ENCODE data around the gene EGF.
A peak's percentile ranks its signal among the peaks of the same experiment; 100 is the strongest.

Gene EGF

DNA sequence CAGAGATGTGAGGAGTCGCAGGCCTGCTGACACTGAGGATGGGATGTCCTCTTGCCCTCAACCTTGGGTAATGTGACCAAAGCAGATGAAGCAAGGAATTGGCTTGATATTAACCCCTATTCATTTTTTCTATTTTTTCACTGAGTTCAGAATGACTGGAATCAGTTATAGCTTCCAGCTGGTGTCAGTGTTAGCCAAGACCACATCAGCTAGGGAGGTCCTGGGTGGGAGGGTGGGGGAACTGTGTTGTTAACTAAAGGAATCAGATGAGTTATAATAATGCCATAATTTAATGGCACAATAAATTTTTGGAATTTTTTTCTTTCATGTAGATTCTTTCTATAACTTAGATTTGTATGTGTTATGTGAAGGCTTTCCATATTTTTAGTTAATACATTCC lies 91.9 kb downstream of the EGF start:
- DNase-seq (ENCODE audit: low spot score in 2 of 2) (no peak), ATAC-seq (ENCODE audit: low read depth) (no peak)
- no peaks in the 10 kb centered on the region for H3K4me1 Mint-ChIP-seq
- no peaks in the 10 kb centered on the region for H3K36me3 Mint-ChIP-seq
- H3K27ac Mint-ChIP-seq = no peak overlapping the region
- H3K9me3 Mint-ChIP-seq = no peaks in the 10 kb centered on the region
- H3K27me3 Mint-ChIP-seq = peaks cover 11% of the 10 kb centered on the region
- no peak overlapping the region for H3K4me3 Mint-ChIP-seq

DNA sequence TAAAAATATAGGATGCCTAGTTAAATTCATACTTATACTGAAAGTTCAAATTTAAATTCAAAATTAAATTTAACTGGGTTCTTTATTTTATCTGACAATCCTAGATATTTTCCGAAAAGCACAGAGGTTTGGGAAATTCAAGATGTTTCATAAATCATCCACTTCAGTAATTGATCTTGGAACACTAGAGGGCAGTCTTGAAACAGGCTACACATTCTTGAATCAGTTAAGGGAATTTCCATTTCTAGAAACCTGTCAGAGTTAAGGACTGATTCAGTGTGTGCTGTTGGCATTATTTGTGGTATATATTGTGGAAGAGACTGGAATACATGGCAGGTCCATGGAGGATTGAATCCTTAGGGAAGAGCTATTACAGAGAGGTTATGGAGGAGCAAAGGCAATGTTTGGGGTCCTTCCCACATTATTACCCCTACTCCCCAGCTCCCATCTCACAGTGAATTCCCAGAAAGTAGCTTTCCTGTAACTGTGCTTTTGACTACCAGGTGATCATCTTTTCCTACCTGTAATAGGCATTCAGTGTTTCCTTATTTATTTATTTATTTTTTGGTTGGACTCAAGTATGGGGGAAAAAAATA lies 92.9 kb downstream of the EGF start:
- no peaks in the 10 kb centered on the region for H3K36me3 Mint-ChIP-seq
- no peak overlapping the region for H3K4me3 Mint-ChIP-seq
- no peaks in the 10 kb centered on the region for H3K9me3 Mint-ChIP-seq
- DNase-seq (ENCODE audit: low spot score in 2 of 2) (peak in 1 of 2 donors; percentile 35), ATAC-seq (ENCODE audit: low read depth) (peak; percentile 70)
- H3K4me1 Mint-ChIP-seq = no peaks in the 10 kb centered on the region
- H3K27me3 Mint-ChIP-seq = peaks cover 10% of the 10 kb centered on the region
- no peak overlapping the region for H3K27ac Mint-ChIP-seq

DNA sequence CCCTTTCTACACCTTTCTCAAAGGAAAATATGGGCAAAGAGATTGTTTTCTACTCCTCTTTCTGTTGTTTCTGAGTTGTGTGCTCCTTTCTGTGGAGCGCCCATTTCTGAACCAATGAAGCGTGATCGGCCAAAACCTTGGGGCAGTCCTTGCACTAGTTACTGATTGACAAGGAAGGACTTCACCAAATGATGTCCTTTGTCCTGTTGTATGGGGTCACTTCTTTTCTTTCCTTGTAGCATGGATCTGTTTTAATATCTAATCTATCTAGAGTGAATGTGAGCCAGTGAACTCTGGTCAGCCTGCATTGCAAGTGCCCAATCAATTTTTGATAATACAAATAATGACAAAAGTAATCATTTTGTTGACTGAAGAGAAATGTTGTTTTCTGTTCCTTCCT lies 94.5 kb downstream of the EGF start:
- Mint-ChIP-seq H3K9me3 (no peaks in the 10 kb centered on the region), H3K27ac (no peak overlapping the region), H3K36me3 (no peaks in the 10 kb centered on the region), H3K27me3 (peaks cover 9% of the 10 kb centered on the region), H3K4me1 (no peaks in the 10 kb centered on the region), H3K4me3 (no peak overlapping the region)
- ATAC-seq (ENCODE audit: low read depth) = no peak
- DNase-seq (ENCODE audit: low spot score in 2 of 2) = no peak

DNA sequence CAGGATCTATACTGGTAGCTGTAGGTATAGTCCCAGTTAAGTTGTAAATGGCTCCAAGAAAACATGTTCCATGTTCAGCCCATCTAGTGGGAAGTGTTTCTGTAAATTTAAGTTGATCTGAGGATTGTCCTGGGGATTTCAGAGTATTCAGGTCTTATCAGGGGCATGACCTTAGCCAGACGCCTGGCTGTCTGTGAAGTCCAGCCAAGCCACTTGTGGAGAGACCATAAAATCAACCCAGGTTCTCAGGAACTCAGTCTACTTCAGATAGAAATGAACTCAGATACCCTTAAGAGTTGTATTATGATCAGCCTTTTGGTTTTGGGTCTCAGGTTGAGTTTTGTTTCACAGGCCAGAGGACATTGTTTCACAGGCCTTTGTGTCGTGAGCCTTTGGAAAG lies 95.9 kb downstream of the EGF start:
- Mint-ChIP-seq H3K27ac (no peak overlapping the region), H3K4me1 (no peaks in the 10 kb centered on the region), H3K36me3 (no peaks in the 10 kb centered on the region), H3K4me3 (no peak overlapping the region), H3K9me3 (no peaks in the 10 kb centered on the region), H3K27me3 (peaks cover 6% of the 10 kb centered on the region)
- ATAC-seq (ENCODE audit: low read depth) (no peak), DNase-seq (ENCODE audit: low spot score in 2 of 2) (no peak)

DNA sequence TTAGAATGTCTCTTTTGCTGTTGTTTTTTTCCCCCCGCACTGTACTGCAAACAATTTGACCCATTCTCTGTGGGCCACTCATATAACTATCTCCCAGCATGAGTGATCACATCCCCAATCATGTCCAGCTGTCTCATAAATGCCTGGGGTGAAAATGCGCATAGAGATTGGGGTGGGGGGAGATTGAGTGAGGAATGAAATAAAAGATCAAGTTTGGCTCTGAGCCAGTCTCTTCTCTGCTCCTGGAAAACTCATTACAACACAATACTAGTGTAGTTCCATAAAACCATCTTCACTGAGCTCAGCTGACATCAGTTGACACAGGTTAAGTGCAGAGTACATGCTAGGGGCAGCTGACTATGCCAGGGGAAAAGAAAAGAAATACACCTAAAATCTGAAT lies 96.9 kb downstream of the EGF start:
- Mint-ChIP-seq H3K36me3 (no peaks in the 10 kb centered on the region), H3K9me3 (no peaks in the 10 kb centered on the region), H3K27ac (no peak overlapping the region), H3K4me3 (no peak overlapping the region), H3K4me1 (no peaks in the 10 kb centered on the region), H3K27me3 (peaks cover 11% of the 10 kb centered on the region)
- no peak for DNase-seq (ENCODE audit: low spot score in 2 of 2)
- no peak for ATAC-seq (ENCODE audit: low read depth)

DNA sequence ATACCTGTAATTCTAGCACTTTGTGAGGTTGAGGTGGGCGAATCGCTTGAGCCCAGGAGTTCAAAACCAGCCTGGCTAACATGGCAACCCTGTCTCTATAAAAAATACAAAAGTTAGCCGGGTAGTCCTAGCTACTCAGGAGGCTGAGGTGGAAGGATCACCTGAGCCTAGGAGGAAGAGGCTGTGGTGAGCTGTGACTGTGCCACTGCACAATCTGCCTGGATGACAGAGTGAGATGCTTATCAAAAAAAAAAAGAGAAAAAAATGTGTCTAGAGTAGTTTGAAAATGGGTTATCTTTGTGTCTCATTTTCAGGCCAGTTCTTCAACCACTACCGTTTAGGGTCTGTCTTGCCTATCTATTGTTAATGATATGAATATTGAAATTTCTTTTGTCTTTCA lies 98.1 kb downstream of the EGF start:
- H3K4me3 Mint-ChIP-seq = no peak overlapping the region
- ATAC-seq (ENCODE audit: low read depth) (no peak), DNase-seq (ENCODE audit: low spot score in 2 of 2) (no peak)
- peaks cover 9% of the 10 kb centered on the region for H3K27me3 Mint-ChIP-seq
- H3K27ac Mint-ChIP-seq = no peak overlapping the region
- H3K4me1 Mint-ChIP-seq = no peaks in the 10 kb centered on the region
- no peaks in the 10 kb centered on the region for H3K9me3 Mint-ChIP-seq
- H3K36me3 Mint-ChIP-seq = no peaks in the 10 kb centered on the region

DNA sequence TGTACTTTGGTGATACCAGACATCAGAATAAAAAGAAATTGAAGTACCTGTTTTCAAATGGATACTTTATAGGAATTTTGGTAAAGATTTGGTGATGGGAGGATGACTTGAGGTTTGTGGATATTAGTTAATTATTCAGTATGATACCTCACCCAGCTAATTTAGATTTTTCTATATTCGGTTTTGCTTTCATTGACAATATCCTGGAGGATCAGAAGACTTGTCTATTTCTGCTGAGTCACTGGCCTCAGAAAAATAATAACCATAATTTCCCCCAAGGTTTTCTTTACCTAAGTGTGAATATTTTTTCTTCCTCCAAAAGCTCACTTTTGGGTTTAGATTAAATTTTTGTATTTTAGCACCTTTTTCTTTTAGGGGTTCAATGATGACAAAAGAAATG lies 100.2 kb downstream of the EGF start:
- ATAC-seq (ENCODE audit: low read depth) (no peak), DNase-seq (ENCODE audit: low spot score in 2 of 2) (no peak)
- Mint-ChIP-seq H3K4me1 (no peaks in the 10 kb centered on the region), H3K36me3 (no peaks in the 10 kb centered on the region), H3K27me3 (peaks cover 9% of the 10 kb centered on the region), H3K9me3 (no peaks in the 10 kb centered on the region), H3K4me3 (no peak overlapping the region), H3K27ac (no peak overlapping the region)

DNA sequence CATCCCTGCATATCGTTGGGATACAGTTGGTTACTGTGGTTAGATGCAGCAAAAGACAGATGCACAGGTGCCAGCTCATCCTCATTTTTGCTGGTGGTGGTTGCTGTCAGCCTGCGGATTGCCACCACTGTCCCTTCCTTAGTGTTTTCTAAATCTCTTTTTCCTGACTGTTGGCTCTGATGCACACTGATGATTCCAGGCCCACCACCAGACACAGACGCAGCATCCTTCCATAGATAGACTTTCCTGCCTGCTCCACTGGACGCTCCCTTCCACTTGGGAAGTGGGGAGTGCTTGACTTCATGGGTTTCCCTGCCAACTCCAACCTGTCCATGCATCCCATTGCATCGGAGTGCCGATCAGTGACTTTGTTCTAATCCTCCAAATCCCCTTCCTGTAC lies 101.5 kb downstream of the EGF start:
- no peak overlapping the region for H3K27ac Mint-ChIP-seq
- H3K9me3 Mint-ChIP-seq = no peaks in the 10 kb centered on the region
- H3K27me3 Mint-ChIP-seq = peaks cover 9% of the 10 kb centered on the region
- H3K4me1 Mint-ChIP-seq = no peaks in the 10 kb centered on the region
- ATAC-seq (ENCODE audit: low read depth) (no peak), DNase-seq (ENCODE audit: low spot score in 2 of 2) (no peak)
- no peaks in the 10 kb centered on the region for H3K36me3 Mint-ChIP-seq
- H3K4me3 Mint-ChIP-seq = no peak overlapping the region

DNA sequence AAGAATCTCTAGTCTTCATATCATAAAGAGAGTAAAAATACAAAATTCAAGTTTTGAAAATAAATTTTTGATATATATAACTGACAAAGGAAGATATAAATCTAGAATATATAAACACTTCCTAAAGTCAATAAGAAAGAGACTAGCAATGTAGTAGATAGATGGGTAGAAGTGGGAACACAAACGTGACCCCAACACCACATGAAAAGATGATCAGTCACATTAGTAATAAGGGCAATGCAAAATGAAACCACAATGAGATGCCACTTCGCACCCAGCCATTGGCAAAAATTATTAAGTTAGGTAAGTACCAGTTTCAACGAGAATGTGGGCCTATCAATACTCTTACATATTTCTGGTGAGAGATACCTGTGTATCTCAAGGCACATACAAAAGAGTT lies 106.5 kb downstream of the EGF start:
- Mint-ChIP-seq H3K4me3 (no peak overlapping the region), H3K36me3 (no peaks in the 10 kb centered on the region), H3K4me1 (no peaks in the 10 kb centered on the region), H3K9me3 (peaks cover 3% of the 10 kb centered on the region), H3K27me3 (peaks cover 6% of the 10 kb centered on the region), H3K27ac (no peak overlapping the region)
- ATAC-seq (ENCODE audit: low read depth) (no peak), DNase-seq (ENCODE audit: low spot score in 2 of 2) (no peak)

DNA sequence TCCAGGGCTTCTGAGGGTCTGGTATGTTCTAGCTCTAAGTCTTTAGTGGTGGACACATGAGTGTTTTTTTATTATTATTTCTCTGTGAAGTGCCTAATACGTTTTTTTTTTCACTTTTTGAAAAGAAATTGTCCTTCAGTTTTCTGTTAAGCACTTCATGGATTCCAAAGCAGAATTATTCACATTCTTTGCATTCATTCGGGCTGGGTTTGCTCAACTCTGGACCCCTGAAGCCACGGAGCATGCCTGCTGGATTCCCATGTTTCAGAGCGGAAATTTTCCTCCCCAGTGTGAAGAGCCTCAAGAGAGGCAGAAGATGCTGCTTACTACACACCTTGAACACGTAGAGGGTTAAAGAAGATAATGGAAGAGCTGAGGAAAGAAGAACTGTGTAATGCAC lies 107.5 kb downstream of the EGF start:
- H3K36me3 Mint-ChIP-seq = no peaks in the 10 kb centered on the region
- H3K27me3 Mint-ChIP-seq = peaks cover 5% of the 10 kb centered on the region
- H3K4me3 Mint-ChIP-seq = no peak overlapping the region
- H3K9me3 Mint-ChIP-seq = peaks cover 3% of the 10 kb centered on the region
- no peak for DNase-seq (ENCODE audit: low spot score in 2 of 2)
- ATAC-seq (ENCODE audit: low read depth) = no peak
- H3K4me1 Mint-ChIP-seq = no peaks in the 10 kb centered on the region
- H3K27ac Mint-ChIP-seq = no peak overlapping the region

DNA sequence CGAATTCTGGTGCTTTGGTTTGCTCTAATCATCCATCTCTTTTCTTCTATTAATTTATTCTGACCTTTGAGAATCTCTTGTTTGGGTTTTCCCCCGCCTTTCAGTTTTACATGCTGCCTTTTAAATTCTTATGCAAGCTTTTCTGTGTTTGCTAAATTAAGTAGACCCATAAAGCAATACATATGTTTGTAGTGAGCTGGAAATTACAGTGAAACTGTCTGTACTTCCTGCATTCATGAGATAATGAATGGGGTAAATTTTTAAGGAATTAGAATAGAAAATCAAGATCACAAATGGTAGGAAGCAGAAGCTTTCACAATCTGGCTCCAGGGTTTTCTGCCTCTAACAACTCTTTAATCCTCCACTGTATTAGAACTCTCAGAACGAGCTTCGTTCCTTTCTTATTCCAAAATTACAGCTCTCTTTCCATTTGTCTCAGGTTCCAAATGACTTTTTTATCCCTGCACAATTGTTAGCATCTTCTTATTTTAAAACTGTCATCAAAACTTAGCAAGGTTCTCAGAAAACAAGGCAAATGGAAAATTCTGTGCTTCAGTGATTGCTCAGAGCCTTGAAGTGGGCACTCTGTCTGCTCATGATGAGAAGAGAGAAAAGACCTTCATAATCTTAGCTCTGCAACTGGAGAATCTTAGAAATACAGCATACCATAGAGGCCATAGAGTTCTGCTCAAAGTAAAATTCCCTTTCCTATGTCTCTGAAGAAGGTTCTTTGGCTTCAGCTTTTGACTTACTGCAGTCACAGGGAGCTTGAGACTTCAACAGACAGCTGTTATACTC lies 108.2 kb downstream of the EGF start:
- Mint-ChIP-seq H3K4me1 (no peaks in the 10 kb centered on the region), H3K27ac (no peak overlapping the region), H3K9me3 (peaks cover 3% of the 10 kb centered on the region), H3K36me3 (no peaks in the 10 kb centered on the region), H3K27me3 (peaks cover 5% of the 10 kb centered on the region), H3K4me3 (no peak overlapping the region)
- DNase-seq (ENCODE audit: low spot score in 2 of 2) (no peak), ATAC-seq (ENCODE audit: low read depth) (no peak)

DNA sequence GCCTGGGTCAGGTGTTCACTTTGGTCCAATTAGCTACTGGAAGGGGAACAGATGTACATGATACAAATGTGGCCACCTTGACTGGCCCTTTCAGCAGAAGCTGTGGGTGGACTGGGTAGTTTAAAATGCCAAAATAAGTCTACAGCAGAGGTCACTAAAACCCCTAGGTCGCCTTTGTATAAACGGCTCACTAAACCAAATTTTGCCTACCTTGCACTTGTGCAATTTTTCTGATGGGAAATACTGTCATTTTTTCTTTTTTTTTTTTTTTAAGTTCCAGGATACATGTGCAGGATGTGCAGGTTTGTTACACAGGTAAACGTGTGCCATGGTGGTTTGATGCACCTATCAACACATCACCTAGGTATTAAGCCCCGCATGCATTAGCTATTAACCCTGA lies 109.8 kb downstream of the EGF start:
- Mint-ChIP-seq H3K4me3 (no peak overlapping the region), H3K27ac (no peak overlapping the region), H3K27me3 (peaks cover 5% of the 10 kb centered on the region), H3K9me3 (peaks cover 3% of the 10 kb centered on the region), H3K36me3 (no peaks in the 10 kb centered on the region), H3K4me1 (no peaks in the 10 kb centered on the region)
- no peak for ATAC-seq (ENCODE audit: low read depth)
- no peak for DNase-seq (ENCODE audit: low spot score in 2 of 2)

DNA sequence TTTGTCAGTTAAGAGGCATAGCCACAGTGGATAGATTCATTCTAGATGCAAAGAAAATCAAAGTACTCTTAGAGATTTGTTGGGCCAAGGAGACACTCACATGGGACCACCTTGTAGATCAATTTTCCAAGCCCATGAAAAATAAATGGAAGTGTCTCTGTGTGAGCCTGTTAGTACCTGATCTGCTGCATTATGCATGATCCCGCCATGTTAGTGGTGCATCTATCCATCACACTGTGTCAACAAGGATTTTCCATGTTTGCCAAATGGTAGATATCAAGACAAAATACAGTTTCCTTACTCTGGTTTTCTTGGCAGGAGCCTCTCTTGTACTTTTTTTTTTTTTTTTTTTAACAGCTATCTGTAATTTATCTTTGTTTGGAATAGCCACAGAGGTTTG lies 112.4 kb downstream of the EGF start:
- no peak overlapping the region for H3K4me3 Mint-ChIP-seq
- H3K4me1 Mint-ChIP-seq = no peaks in the 10 kb centered on the region
- H3K9me3 Mint-ChIP-seq = peaks cover 3% of the 10 kb centered on the region
- no peak for ATAC-seq (ENCODE audit: low read depth)
- DNase-seq (ENCODE audit: low spot score in 2 of 2) = no peak
- H3K27me3 Mint-ChIP-seq = peaks cover 11% of the 10 kb centered on the region
- H3K36me3 Mint-ChIP-seq = no peaks in the 10 kb centered on the region
- H3K27ac Mint-ChIP-seq = no peak overlapping the region

DNA sequence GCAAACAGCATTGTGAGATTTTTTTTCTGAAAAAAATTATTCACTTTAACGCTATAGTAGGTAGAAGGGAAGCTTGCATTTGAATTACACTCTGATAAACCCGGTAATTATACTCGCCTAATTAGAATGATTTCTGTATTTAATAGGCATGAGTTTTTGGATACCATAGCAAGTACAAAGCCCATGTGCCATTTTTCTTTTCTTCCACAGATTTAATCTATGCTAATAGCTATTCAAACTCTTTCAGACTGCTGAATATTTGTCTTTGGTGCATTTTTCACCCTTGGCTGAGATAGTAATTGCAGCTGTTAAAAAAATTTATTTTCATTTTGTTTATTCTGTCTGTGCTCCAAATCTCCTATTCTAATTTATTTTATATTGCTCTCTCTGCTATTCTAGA lies 113.0 kb downstream of the EGF start:
- H3K9me3 Mint-ChIP-seq = peaks cover 3% of the 10 kb centered on the region
- no peak overlapping the region for H3K27ac Mint-ChIP-seq
- no peak for ATAC-seq (ENCODE audit: low read depth)
- no peaks in the 10 kb centered on the region for H3K36me3 Mint-ChIP-seq
- no peak for DNase-seq (ENCODE audit: low spot score in 2 of 2)
- peaks cover 14% of the 10 kb centered on the region for H3K27me3 Mint-ChIP-seq
- no peak overlapping the region for H3K4me3 Mint-ChIP-seq
- H3K4me1 Mint-ChIP-seq = no peaks in the 10 kb centered on the region

DNA sequence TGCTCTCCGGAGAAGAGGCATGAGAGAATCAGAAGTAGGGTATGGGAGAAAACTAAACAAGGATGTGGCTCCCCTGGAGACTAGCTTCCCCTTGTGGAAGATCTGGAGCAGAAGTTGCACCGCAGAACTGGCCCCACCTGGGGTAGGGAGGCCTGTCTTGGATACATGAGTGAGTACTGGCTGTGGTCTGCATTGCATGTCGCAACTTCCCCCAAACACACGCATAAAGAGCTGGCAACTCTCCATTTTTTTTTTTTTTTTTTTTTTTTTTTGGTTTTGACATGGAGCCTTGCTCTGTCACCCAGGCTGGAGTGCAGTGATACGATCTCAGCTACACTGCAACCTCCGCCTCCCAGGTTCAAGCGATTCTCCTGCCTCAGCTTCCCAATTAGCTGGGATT lies 119.9 kb downstream of the EGF start:
- ATAC-seq (ENCODE audit: low read depth) (no peak), DNase-seq (ENCODE audit: low spot score in 2 of 2) (no peak)
- Mint-ChIP-seq H3K4me3 (no peak overlapping the region), H3K36me3 (peaks cover 2% of the 10 kb centered on the region), H3K9me3 (peaks cover 2% of the 10 kb centered on the region), H3K27me3 (peaks cover 41% of the 10 kb centered on the region), H3K4me1 (peaks cover 5% of the 10 kb centered on the region), H3K27ac (no peak overlapping the region)

All from memory B cell (primary cell).